ENCODE results near the gene GPN1.
A peak's percentile ranks its signal among the peaks of the same experiment; 100 is the strongest.
"Not testable (repeated sequence)": the region's sequence is repeated elsewhere in the genome, so short reads cannot be mapped to it uniquely, and the experiment has no call there.

GPN1 gene

GRCh38 chr2:27672723-27673486, 44.1 kb downstream of the GPN1 start:
- no peak for DNase-seq

GRCh38 chr2:27680571-27680970, 51.7 kb downstream of the GPN1 start:
- DNase-seq: no peak

GRCh38 chr2:27681841-27682240, 53.0 kb downstream of the GPN1 start:
- DNase-seq: no peak

- DNase-seq: not testable (repeated sequence)
These were observed 53.5 kb downstream of the GPN1 start for GRCh38 chr2:27682334-27682771.

- DNase-seq: peak; percentile 86
These were observed 54.7 kb downstream of the GPN1 start for GRCh38 chr2:27683390-27684071.

- not testable (repeated sequence) for DNase-seq
These were observed 56.2 kb downstream of the GPN1 start for GRCh38 chr2:27685006-27685405.

GRCh38 chr2:27685577-27685976, 56.7 kb downstream of the GPN1 start:
- no peak for DNase-seq

- no peak for DNase-seq
These were observed 58.4 kb downstream of the GPN1 start for GRCh38 chr2:27687232-27687631.

GRCh38 chr2:27689424-27689823, 60.6 kb downstream of the GPN1 start:
- DNase-seq: no peak

GRCh38 chr2:27690052-27690451, 61.2 kb downstream of the GPN1 start:
- no peak for DNase-seq

GRCh38 chr2:27697660-27698059, 68.8 kb downstream of the GPN1 start:
- DNase-seq: no peak

All from activated CD8-positive, alpha-beta memory T cell treated with anti-CD3 and anti-CD28 coated beads, Interleukin-2, amount 50 U/mL, for 4 hours (primary cell).